DND-41 (cell line): Measurements from ENCODE around the gene CNTN5.

Source experiments
- ATAC-seq: fragments of 200-7000 bp; cut with Tn5 transposase; 3 replicates; pipeline ENCODE4 v1.9.1; 2021; ENCODE audit warnings: low read depth; ENCODE audit not compliant: insufficient read depth
- DNase-seq: peaks from one replicate; pipeline ENCODE4 v3.0.0-alpha.2; 2020
- H2AFZ ChIP-seq: 2 replicates; pipeline ENCODE4 v1.6.0; 2012; ENCODE audit warnings: low read depth, low read length
- H3K27ac ChIP-seq: 2 replicates; pipeline ENCODE4 v1.5.1; 2012; ENCODE audit warnings: low read length, inconsistent platforms
- H3K27me3 ChIP-seq: fragments of 200-600 bp; sonication (generic); 2 replicates; pipeline ENCODE4 v1.6.0; 2012; ENCODE audit warnings: low read length, mild to moderate bottlenecking, inconsistent platforms; ENCODE audit not compliant: insufficient read depth, poor library complexity
- H3K36me3 ChIP-seq: 2 replicates; pipeline ENCODE4 v1.5.1; 2012; ENCODE audit warnings: low read length, inconsistent platforms; ENCODE audit not compliant: insufficient read depth
- H3K4me1 ChIP-seq: 2 replicates; pipeline ENCODE4 v1.5.1; 2012; ENCODE audit warnings: mild to moderate bottlenecking, low read length; ENCODE audit not compliant: insufficient read depth
- H3K4me2 ChIP-seq: 2 replicates; pipeline ENCODE4 v1.6.0; 2012; ENCODE audit warnings: mild to moderate bottlenecking, moderate library complexity, low read length, inconsistent platforms; ENCODE audit not compliant: insufficient read depth
- H3K4me3 ChIP-seq, 2 experiments: fragments of 200-600 bp in 1 of 2; shearing (Covaris generic) in 1 of 2; 2 replicates each; pipeline ENCODE4 v1.5.1; 2012 to 2016; ENCODE audit warnings: inconsistent platforms in 2 of 2, low read length in 2 of 2, mild to moderate bottlenecking in 2 of 2, low read depth in 1 of 2, moderate library complexity in 1 of 2
- H3K79me2 ChIP-seq: 2 replicates; pipeline ENCODE4 v1.6.0; 2012; ENCODE audit warnings: low read length, inconsistent platforms; ENCODE audit not compliant: insufficient read depth
- H3K9ac ChIP-seq: 2 replicates; pipeline ENCODE4 v1.6.0; 2012; ENCODE audit warnings: low read depth, mild to moderate bottlenecking, inconsistent platforms, low read length, moderate library complexity
- H3K9me3 ChIP-seq: 2 replicates; pipeline ENCODE4 v1.5.1; 2012; ENCODE audit warnings: low read length, moderate library complexity, mild to moderate bottlenecking, inconsistent platforms; ENCODE audit not compliant: insufficient read depth, severe bottlenecking
- H4K20me1 ChIP-seq: 2 replicates; pipeline ENCODE4 v1.6.0; 2012; ENCODE audit warnings: low read length; ENCODE audit not compliant: insufficient read depth
- EZH2 ChIP-seq: IDR thresholded peaks from 3 replicates; pipeline ENCODE4 v1.6.1; 2012; ENCODE audit warnings: borderline replicate concordance, low read depth, mild to moderate bottlenecking, moderate library complexity, low read length, inconsistent platforms; ENCODE audit not compliant: severe bottlenecking
- TF ChIP-seq, protein P1 (sequence below): IDR thresholded peaks from 2 replicates; pipeline ENCODE4 v1.5.1; 2012; ENCODE audit warnings: borderline replicate concordance, low read length, moderate library complexity, mild to moderate bottlenecking; ENCODE audit not compliant: poor library complexity, severe bottlenecking; ENCODE audit errors: extremely low read depth

CNTN5 gene

GRCh38 chr11:99325847-99326246, 305.1 kb downstream of the CNTN5 start:
- ATAC-seq (no peak), DNase-seq (no peak)
- Histone ChIP-seq H4K20me1 (no peaks in the 10 kb centered on the region), H2AFZ (no peak overlapping the region), H3K36me3 (no peaks in the 10 kb centered on the region), H3K27ac (no peak overlapping the region), H3K9me3 (no peaks in the 10 kb centered on the region), H3K4me1 (no peaks in the 10 kb centered on the region), H3K9ac (no peak overlapping the region), H3K27me3 (no peaks in the 10 kb centered on the region), H3K4me3 (no peak overlapping the region), H3K4me2 (no peak overlapping the region), H3K79me2 (no peaks in the 10 kb centered on the region)
- TF ChIP-seq, protein P1, sequence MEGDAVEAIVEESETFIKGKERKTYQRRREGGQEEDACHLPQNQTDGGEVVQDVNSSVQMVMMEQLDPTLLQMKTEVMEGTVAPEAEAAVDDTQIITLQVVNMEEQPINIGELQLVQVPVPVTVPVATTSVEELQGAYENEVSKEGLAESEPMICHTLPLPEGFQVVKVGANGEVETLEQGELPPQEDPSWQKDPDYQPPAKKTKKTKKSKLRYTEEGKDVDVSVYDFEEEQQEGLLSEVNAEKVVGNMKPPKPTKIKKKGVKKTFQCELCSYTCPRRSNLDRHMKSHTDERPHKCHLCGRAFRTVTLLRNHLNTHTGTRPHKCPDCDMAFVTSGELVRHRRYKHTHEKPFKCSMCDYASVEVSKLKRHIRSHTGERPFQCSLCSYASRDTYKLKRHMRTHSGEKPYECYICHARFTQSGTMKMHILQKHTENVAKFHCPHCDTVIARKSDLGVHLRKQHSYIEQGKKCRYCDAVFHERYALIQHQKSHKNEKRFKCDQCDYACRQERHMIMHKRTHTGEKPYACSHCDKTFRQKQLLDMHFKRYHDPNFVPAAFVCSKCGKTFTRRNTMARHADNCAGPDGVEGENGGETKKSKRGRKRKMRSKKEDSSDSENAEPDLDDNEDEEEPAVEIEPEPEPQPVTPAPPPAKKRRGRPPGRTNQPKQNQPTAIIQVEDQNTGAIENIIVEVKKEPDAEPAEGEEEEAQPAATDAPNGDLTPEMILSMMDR, result no peak
- TF ChIP-seq EZH2, result no peak

DNA sequence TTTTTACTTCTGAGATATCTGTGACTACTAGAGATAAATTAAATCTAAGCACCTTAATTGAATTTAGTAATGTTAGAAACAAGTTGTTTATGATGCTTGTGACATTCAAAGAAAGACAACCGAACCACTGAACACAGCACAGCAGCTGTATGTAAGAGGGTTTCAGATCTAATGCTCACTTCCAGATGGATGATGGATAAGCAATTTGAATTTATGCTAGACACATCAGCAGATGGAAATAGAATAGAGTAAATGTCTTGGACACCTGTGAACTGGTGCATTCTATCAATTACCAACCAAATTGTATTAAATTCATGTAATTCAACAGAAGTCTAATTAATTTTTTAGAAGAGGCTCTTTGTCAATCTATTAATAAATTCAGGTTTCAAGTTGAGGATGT, 306.3 kb downstream of the CNTN5 start:
- Histone ChIP-seq H2AFZ (no peak overlapping the region), H4K20me1 (no peaks in the 10 kb centered on the region), H3K79me2 (no peaks in the 10 kb centered on the region), H3K36me3 (no peaks in the 10 kb centered on the region), H3K27me3 (no peaks in the 10 kb centered on the region), H3K9me3 (no peaks in the 10 kb centered on the region), H3K27ac (no peak overlapping the region), H3K4me2 (no peak overlapping the region), H3K4me3 (no peak overlapping the region), H3K9ac (no peak overlapping the region), H3K4me1 (no peaks in the 10 kb centered on the region)
- DNase-seq, result no peak
- ATAC-seq, result no peak
- TF ChIP-seq, protein P1, result no peak
- TF ChIP-seq EZH2, result no peak

- no peaks in the 10 kb centered on the region for H3K4me1 ChIP-seq
- no peaks in the 10 kb centered on the region for H3K9me3 ChIP-seq
- H3K36me3 ChIP-seq, result no peaks in the 10 kb centered on the region
- no peaks in the 10 kb centered on the region for H4K20me1 ChIP-seq
- no peaks in the 10 kb centered on the region for H3K27me3 ChIP-seq
- no peak overlapping the region for H3K27ac ChIP-seq
- H3K4me3 ChIP-seq, result no peak overlapping the region
- ATAC-seq (no peak), DNase-seq (no peak)
- TF ChIP-seq, protein P1, result no peak
- no peak for TF ChIP-seq EZH2
- H2AFZ ChIP-seq, result no peak overlapping the region
- H3K9ac ChIP-seq, result no peak overlapping the region
- no peak overlapping the region for H3K4me2 ChIP-seq
- H3K79me2 ChIP-seq, result no peaks in the 10 kb centered on the region
Measured at GRCh38 chr11:99327527-99327926, 306.8 kb downstream of the CNTN5 start.

- no peaks in the 10 kb centered on the region for H3K79me2 ChIP-seq
- no peak for ATAC-seq
- no peak overlapping the region for H3K4me2 ChIP-seq
- no peak for DNase-seq
- H3K36me3 ChIP-seq, result no peaks in the 10 kb centered on the region
- no peaks in the 10 kb centered on the region for H3K27me3 ChIP-seq
- no peak overlapping the region for H3K9ac ChIP-seq
- no peaks in the 10 kb centered on the region for H3K4me1 ChIP-seq
- H3K9me3 ChIP-seq, result no peaks in the 10 kb centered on the region
- no peak for TF ChIP-seq EZH2
- TF ChIP-seq, protein P1, result no peak
- no peak overlapping the region for H2AFZ ChIP-seq
- H4K20me1 ChIP-seq, result no peaks in the 10 kb centered on the region
- H3K27ac ChIP-seq, result no peak overlapping the region
- H3K4me3 ChIP-seq, result no peak overlapping the region
Measured at GRCh38 chr11:99333621-99334020, 312.9 kb downstream of the CNTN5 start.
